ENCODE measurements around the gene NCKAP5. TPM values are rescaled to one million over a fixed set of nuclear protein-coding genes. Genes with fewer than 3 reads are reported as not detected.

The NCKAP5 gene
- total RNA-seq, 1 donor from 2014 or later, result not detected

DNA sequence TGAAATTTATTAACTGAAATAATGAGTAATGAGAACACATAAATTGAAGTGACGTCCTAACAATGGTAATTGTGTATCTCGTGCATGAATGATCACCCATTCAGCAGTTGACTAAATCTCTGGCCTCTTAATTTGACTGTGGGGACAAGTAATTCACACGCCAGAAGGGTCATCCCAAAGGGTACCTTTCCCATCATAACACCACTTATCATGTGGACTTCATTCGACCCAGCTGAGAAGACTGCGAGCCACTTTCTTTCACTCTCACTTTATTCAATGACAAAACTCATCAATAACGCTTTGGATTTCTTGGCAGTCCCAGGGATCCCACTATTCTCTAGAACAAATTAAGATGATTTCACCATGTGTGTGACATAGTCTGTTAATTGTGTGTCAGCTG lies 835.6 kb downstream of the NCKAP5 start:
- DNase-seq (ENCODE audit: low spot score), result no peak
- Mint-ChIP-seq H3K4me1 (ENCODE audit: low read depth) (no peaks in the 10 kb centered on the region), H3K4me3 (no peak overlapping the region), H3K9me3 (peaks cover 7% of the 10 kb centered on the region), H3K36me3 (ENCODE audit: low read depth) (no peaks in the 10 kb centered on the region), H3K27ac (no peak overlapping the region), H3K27me3 (ENCODE audit: insufficient read depth) (no peaks in the 10 kb centered on the region)
- intact Hi-C loops (cut with micrococcal nuclease), result no loop called here

DNA sequence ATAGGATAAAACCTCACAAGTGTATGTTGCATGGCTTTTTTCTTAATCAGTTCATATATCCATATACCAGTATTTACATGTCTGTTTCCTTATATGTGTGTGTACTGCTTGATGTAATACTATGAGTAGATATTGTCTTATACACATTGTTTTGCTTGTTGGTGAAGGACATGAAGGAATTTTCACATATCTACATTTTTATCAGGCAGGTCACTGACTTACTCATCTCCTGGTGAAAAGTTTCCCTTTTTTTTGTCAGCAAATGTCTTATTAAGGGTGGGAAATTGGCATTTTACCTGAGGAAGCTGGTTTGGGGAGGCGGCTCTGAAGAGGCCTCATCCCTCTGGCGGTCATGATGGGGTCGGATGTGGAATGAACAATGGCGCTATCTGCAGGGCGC lies 836.8 kb downstream of the NCKAP5 start:
- Mint-ChIP-seq H3K4me1 (ENCODE audit: low read depth) (no peaks in the 10 kb centered on the region), H3K27me3 (ENCODE audit: insufficient read depth) (no peaks in the 10 kb centered on the region)

DNA sequence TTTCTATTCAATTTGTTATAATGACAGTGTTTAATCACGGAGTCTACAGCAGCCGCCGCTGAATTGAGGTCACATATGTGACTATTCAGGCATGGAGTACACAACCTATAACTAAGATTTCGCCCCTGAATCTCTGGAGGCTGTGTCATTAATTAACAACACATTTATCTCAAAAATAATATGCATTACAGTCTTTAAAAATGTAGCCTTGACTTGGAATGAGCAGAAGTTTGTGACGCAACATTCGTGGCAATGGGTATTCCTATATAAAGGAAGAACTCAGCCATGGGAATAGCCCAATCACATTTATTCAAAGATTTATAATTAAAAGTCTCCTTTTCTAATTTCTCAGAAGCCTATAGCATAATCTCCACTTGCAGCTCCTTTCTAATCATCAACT lies 837.7 kb downstream of the NCKAP5 start:
- intact Hi-C loops (cut with micrococcal nuclease), result no loop called here
- no peaks in the 10 kb centered on the region for H3K4me1 Mint-ChIP-seq (ENCODE audit: low read depth)
- no peak for DNase-seq (ENCODE audit: low spot score)
- no peak overlapping the region for H3K4me3 Mint-ChIP-seq
- no peaks in the 10 kb centered on the region for H3K36me3 Mint-ChIP-seq (ENCODE audit: low read depth)
- H3K27me3 Mint-ChIP-seq (ENCODE audit: insufficient read depth), result no peaks in the 10 kb centered on the region
- H3K9me3 Mint-ChIP-seq, result peaks cover 7% of the 10 kb centered on the region
- H3K27ac Mint-ChIP-seq, result no peak overlapping the region

More for the DNA sequence above, 836.8 kb downstream of the NCKAP5 start:
- no peaks in the 10 kb centered on the region for H3K36me3 Mint-ChIP-seq (ENCODE audit: low read depth)
- DNase-seq (ENCODE audit: low spot score), result no peak
- intact Hi-C loops (cut with micrococcal nuclease), result no loop called here
- H3K4me3 Mint-ChIP-seq, result no peak overlapping the region
- H3K27ac Mint-ChIP-seq, result no peak overlapping the region
- H3K9me3 Mint-ChIP-seq, result peaks cover 7% of the 10 kb centered on the region

GRCh38 chr2:132729522-132729921 lies 838.7 kb downstream of the NCKAP5 start:
- Mint-ChIP-seq H3K4me3 (no peak overlapping the region), H3K27ac (no peak overlapping the region), H3K36me3 (ENCODE audit: low read depth) (no peaks in the 10 kb centered on the region), H3K27me3 (ENCODE audit: insufficient read depth) (no peaks in the 10 kb centered on the region), H3K4me1 (ENCODE audit: low read depth) (no peaks in the 10 kb centered on the region), H3K9me3 (no peaks in the 10 kb centered on the region)
- intact Hi-C loops (cut with micrococcal nuclease), result no loop called here
- DNase-seq (ENCODE audit: low spot score), result no peak

GRCh38 chr2:132726155-132726554 lies 842.1 kb downstream of the NCKAP5 start:
- Mint-ChIP-seq H3K4me3 (no peak overlapping the region), H3K9me3 (peaks cover 4% of the 10 kb centered on the region), H3K27me3 (ENCODE audit: insufficient read depth) (no peaks in the 10 kb centered on the region), H3K27ac (no peak overlapping the region), H3K36me3 (ENCODE audit: low read depth) (no peaks in the 10 kb centered on the region), H3K4me1 (ENCODE audit: low read depth) (no peaks in the 10 kb centered on the region)
- no peak for DNase-seq (ENCODE audit: low spot score)
- intact Hi-C loops (cut with micrococcal nuclease), result no loop called here

GRCh38 chr2:132725748-132726147 lies 842.5 kb downstream of the NCKAP5 start:
- H3K27me3 Mint-ChIP-seq (ENCODE audit: insufficient read depth), result no peaks in the 10 kb centered on the region
- H3K36me3 Mint-ChIP-seq (ENCODE audit: low read depth), result no peaks in the 10 kb centered on the region
- intact Hi-C loops (cut with micrococcal nuclease), result no loop called here
- H3K9me3 Mint-ChIP-seq, result peaks cover 4% of the 10 kb centered on the region
- no peak overlapping the region for H3K27ac Mint-ChIP-seq
- no peaks in the 10 kb centered on the region for H3K4me1 Mint-ChIP-seq (ENCODE audit: low read depth)
- no peak overlapping the region for H3K4me3 Mint-ChIP-seq
- no peak for DNase-seq (ENCODE audit: low spot score)

- no peak overlapping the region for H3K4me3 Mint-ChIP-seq
- H3K4me1 Mint-ChIP-seq (ENCODE audit: low read depth), result no peaks in the 10 kb centered on the region
- intact Hi-C loops (cut with micrococcal nuclease), result no loop called here
- no peak overlapping the region for H3K27ac Mint-ChIP-seq
- no peaks in the 10 kb centered on the region for H3K36me3 Mint-ChIP-seq (ENCODE audit: low read depth)
- H3K9me3 Mint-ChIP-seq, result peaks cover 4% of the 10 kb centered on the region
- DNase-seq (ENCODE audit: low spot score), result no peak
- no peaks in the 10 kb centered on the region for H3K27me3 Mint-ChIP-seq (ENCODE audit: insufficient read depth)
These were observed 843.1 kb downstream of the NCKAP5 start for GRCh38 chr2:132725148-132725547.

DNA sequence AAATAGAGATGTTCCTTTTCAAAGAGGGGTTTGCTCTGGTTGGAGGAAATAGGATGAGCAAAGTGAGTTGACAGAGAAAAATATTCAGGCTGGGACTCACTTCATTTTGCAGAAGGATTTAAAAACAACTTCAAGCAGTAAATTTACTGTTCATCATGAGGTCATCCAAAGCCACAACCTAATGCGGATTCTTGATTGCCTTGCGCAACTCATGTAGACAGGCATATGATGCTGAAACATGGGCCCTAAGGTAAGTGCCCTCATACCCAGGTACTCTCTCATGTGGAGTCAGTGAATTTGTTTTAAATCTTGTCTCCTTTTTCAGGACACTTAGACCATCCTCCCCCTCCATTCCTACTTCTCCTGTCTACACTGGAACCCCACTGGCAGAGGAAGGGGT lies 846.3 kb downstream of the NCKAP5 start:
- Mint-ChIP-seq H3K4me1 (ENCODE audit: low read depth) (no peaks in the 10 kb centered on the region), H3K27me3 (ENCODE audit: insufficient read depth) (no peaks in the 10 kb centered on the region), H3K4me3 (no peak overlapping the region), H3K36me3 (ENCODE audit: low read depth) (no peaks in the 10 kb centered on the region), H3K9me3 (peaks cover 4% of the 10 kb centered on the region), H3K27ac (no peak overlapping the region)
- intact Hi-C loops (cut with micrococcal nuclease), result no loop called here
- no peak for DNase-seq (ENCODE audit: low spot score)

GRCh38 chr2:132720393-132720792 lies 847.9 kb downstream of the NCKAP5 start:
- Mint-ChIP-seq H3K4me3 (no peak overlapping the region), H3K27ac (no peak overlapping the region), H3K36me3 (ENCODE audit: low read depth) (no peaks in the 10 kb centered on the region), H3K4me1 (ENCODE audit: low read depth) (no peaks in the 10 kb centered on the region), H3K9me3 (peaks cover 4% of the 10 kb centered on the region), H3K27me3 (ENCODE audit: insufficient read depth) (no peaks in the 10 kb centered on the region)
- intact Hi-C loops (cut with micrococcal nuclease), result no loop called here
- DNase-seq (ENCODE audit: low spot score), result no peak

GRCh38 chr2:132719480-132719879 lies 848.8 kb downstream of the NCKAP5 start:
- intact Hi-C loops (cut with micrococcal nuclease), result no loop called here
- Mint-ChIP-seq H3K4me1 (ENCODE audit: low read depth) (no peaks in the 10 kb centered on the region), H3K27me3 (ENCODE audit: insufficient read depth) (no peaks in the 10 kb centered on the region)

GRCh38 chr2:132716954-132717353 lies 851.3 kb downstream of the NCKAP5 start:
- no peak overlapping the region for H3K4me3 Mint-ChIP-seq
- intact Hi-C loops (cut with micrococcal nuclease), result no loop called here

More at GRCh38 chr2:132719480-132719879, 848.8 kb downstream of the NCKAP5 start:
- Mint-ChIP-seq H3K36me3 (ENCODE audit: low read depth) (no peaks in the 10 kb centered on the region), H3K27ac (no peak overlapping the region), H3K9me3 (peaks cover 4% of the 10 kb centered on the region), H3K4me3 (no peak overlapping the region)
- DNase-seq (ENCODE audit: low spot score), result no peak

GRCh38 chr2:132715386-132716351 lies 852.6 kb downstream of the NCKAP5 start:
- Mint-ChIP-seq H3K27ac (no peak overlapping the region), H3K36me3 (ENCODE audit: low read depth) (no peaks in the 10 kb centered on the region), H3K27me3 (ENCODE audit: insufficient read depth) (no peaks in the 10 kb centered on the region), H3K9me3 (no peaks in the 10 kb centered on the region), H3K4me3 (no peak overlapping the region), H3K4me1 (ENCODE audit: low read depth) (no peaks in the 10 kb centered on the region)
- no peak for DNase-seq (ENCODE audit: low spot score)
- intact Hi-C loops (cut with micrococcal nuclease), result no loop called here

More at GRCh38 chr2:132716954-132717353, 851.3 kb downstream of the NCKAP5 start:
- Mint-ChIP-seq H3K27me3 (ENCODE audit: insufficient read depth) (no peaks in the 10 kb centered on the region), H3K9me3 (no peaks in the 10 kb centered on the region), H3K4me1 (ENCODE audit: low read depth) (no peaks in the 10 kb centered on the region), H3K27ac (no peak overlapping the region), H3K36me3 (ENCODE audit: low read depth) (no peaks in the 10 kb centered on the region)
- DNase-seq (ENCODE audit: low spot score), result no peak

- no peaks in the 10 kb centered on the region for H3K9me3 Mint-ChIP-seq
- H3K27me3 Mint-ChIP-seq (ENCODE audit: insufficient read depth), result no peaks in the 10 kb centered on the region
- intact Hi-C loops (cut with micrococcal nuclease), result no loop called here
- no peak overlapping the region for H3K27ac Mint-ChIP-seq
- DNase-seq (ENCODE audit: low spot score), result no peak
- no peaks in the 10 kb centered on the region for H3K36me3 Mint-ChIP-seq (ENCODE audit: low read depth)
- H3K4me1 Mint-ChIP-seq (ENCODE audit: low read depth), result no peaks in the 10 kb centered on the region
- H3K4me3 Mint-ChIP-seq, result no peak overlapping the region
These were observed 864.9 kb downstream of the NCKAP5 start for GRCh38 chr2:132703396-132703795.

Measured in activated T-helper 1 cell treated with anti-CD3 and anti-CD28 coated beads, Interleukin-12 subunit alpha, Interleukin-12 subunit beta, Interleukin-2, Interleukin-4 antibody, amounts not matched to agents 30 ng/mL and 10 ng/mL and 1 ng/mL, durations not matched to agents 14 hours and 24 hours and 36 hours (primary cell).